Measurements from ENCODE around the gene ADAM22. TPM values are rescaled to one million over a fixed set of nuclear protein-coding genes. Genes with fewer than 3 reads are reported as not detected.
"Not testable (repeated sequence)": the region's sequence is repeated elsewhere in the genome, so short reads cannot be mapped to it uniquely, and the experiment has no call there.

ADAM22 gene
- total RNA-seq, 1 experiment from 2014 or later = 2.1 TPM

GRCh38 chr7:88121335-88121734, 187.3 kb downstream of the ADAM22 start:
- H3K4me3 ChIP-seq (ENCODE audit: insufficient read depth, low read depth, low read length) = no peak overlapping the region
- H3K36me3 ChIP-seq (replicated peaks; ENCODE audit: control insufficient read depth, insufficient read depth, low read length) = no peaks in the 10 kb centered on the region
- DNase-seq = no peak
- no peaks in the 10 kb centered on the region for H3K27me3 ChIP-seq (ENCODE audit: control insufficient read depth, insufficient read depth, low read length)

- Histone ChIP-seq H3K36me3 (replicated peaks; ENCODE audit: control insufficient read depth, insufficient read depth, low read length) (no peaks in the 10 kb centered on the region; the same call in 1 of the 2 replicates), H3K4me3 (ENCODE audit: insufficient read depth, low read depth, low read length) (no peak overlapping the region), H3K27me3 (ENCODE audit: control insufficient read depth, insufficient read depth, low read length) (no peaks in the 10 kb centered on the region)
- DNase-seq = no peak
Measured at GRCh38 chr7:88127637-88128290, 193.7 kb downstream of the ADAM22 start.

- Histone ChIP-seq H3K27me3 (ENCODE audit: control insufficient read depth, insufficient read depth, low read length) (no peaks in the 10 kb centered on the region), H3K36me3 (replicated peaks; ENCODE audit: control insufficient read depth, insufficient read depth, low read length) (no peaks in the 10 kb centered on the region; the same call in 1 of the 2 replicates), H3K4me3 (ENCODE audit: insufficient read depth, low read depth, low read length) (no peak overlapping the region)
- DNase-seq = no peak
Measured at GRCh38 chr7:88132725-88133124, 198.7 kb downstream of the ADAM22 start.

GRCh38 chr7:88140947-88141346, 206.9 kb downstream of the ADAM22 start:
- Histone ChIP-seq H3K4me3 (ENCODE audit: insufficient read depth, low read depth, low read length) (no peak overlapping the region), H3K36me3 (replicated peaks; ENCODE audit: control insufficient read depth, insufficient read depth, low read length) (no peaks in the 10 kb centered on the region), H3K27me3 (ENCODE audit: control insufficient read depth, insufficient read depth, low read length) (no peaks in the 10 kb centered on the region)
- no peak for DNase-seq

GRCh38 chr7:88141479-88141878, 207.4 kb downstream of the ADAM22 start:
- H3K4me3 ChIP-seq (ENCODE audit: insufficient read depth, low read depth, low read length) = no peak overlapping the region
- H3K36me3 ChIP-seq (replicated peaks; ENCODE audit: control insufficient read depth, insufficient read depth, low read length) = no peaks in the 10 kb centered on the region
- H3K27me3 ChIP-seq (ENCODE audit: control insufficient read depth, insufficient read depth, low read length) = no peaks in the 10 kb centered on the region
- no peak for DNase-seq

- no peak overlapping the region for H3K4me3 ChIP-seq (ENCODE audit: insufficient read depth, low read depth, low read length)
- DNase-seq = no peak
- no peaks in the 10 kb centered on the region for H3K36me3 ChIP-seq (replicated peaks; ENCODE audit: control insufficient read depth, insufficient read depth, low read length)
- no peaks in the 10 kb centered on the region for H3K27me3 ChIP-seq (ENCODE audit: control insufficient read depth, insufficient read depth, low read length)
Measured at GRCh38 chr7:88141953-88142352, 207.9 kb downstream of the ADAM22 start.

- no peak for DNase-seq
- Histone ChIP-seq H3K4me3 (ENCODE audit: insufficient read depth, low read depth, low read length) (no peak overlapping the region), H3K27me3 (ENCODE audit: control insufficient read depth, insufficient read depth, low read length) (no peaks in the 10 kb centered on the region), H3K36me3 (replicated peaks; ENCODE audit: control insufficient read depth, insufficient read depth, low read length) (no peaks in the 10 kb centered on the region)
Measured at GRCh38 chr7:88146616-88147015, 212.6 kb downstream of the ADAM22 start.

GRCh38 chr7:88147341-88147740, 213.3 kb downstream of the ADAM22 start:
- Histone ChIP-seq H3K36me3 (replicated peaks; ENCODE audit: control insufficient read depth, insufficient read depth, low read length) (no peaks in the 10 kb centered on the region), H3K27me3 (ENCODE audit: control insufficient read depth, insufficient read depth, low read length) (no peaks in the 10 kb centered on the region), H3K4me3 (ENCODE audit: insufficient read depth, low read depth, low read length) (no peak overlapping the region)
- no peak for DNase-seq

- no peak overlapping the region for H3K4me3 ChIP-seq (ENCODE audit: insufficient read depth, low read depth, low read length)
- no peak for DNase-seq
Measured at GRCh38 chr7:88147949-88148348, 213.9 kb downstream of the ADAM22 start.

GRCh38 chr7:88150033-88150432, 216.0 kb downstream of the ADAM22 start:
- no peaks in the 10 kb centered on the region for H3K27me3 ChIP-seq (ENCODE audit: control insufficient read depth, insufficient read depth, low read length)
- no peak overlapping the region for H3K4me3 ChIP-seq (ENCODE audit: insufficient read depth, low read depth, low read length)
- no peak for DNase-seq
- no peaks in the 10 kb centered on the region for H3K36me3 ChIP-seq (replicated peaks; ENCODE audit: control insufficient read depth, insufficient read depth, low read length)

More at GRCh38 chr7:88147949-88148348, 213.9 kb downstream of the ADAM22 start:
- Histone ChIP-seq H3K27me3 (ENCODE audit: control insufficient read depth, insufficient read depth, low read length) (no peaks in the 10 kb centered on the region), H3K36me3 (replicated peaks; ENCODE audit: control insufficient read depth, insufficient read depth, low read length) (no peaks in the 10 kb centered on the region)

GRCh38 chr7:88151119-88151790, 217.2 kb downstream of the ADAM22 start:
- no peak overlapping the region for H3K4me3 ChIP-seq (ENCODE audit: insufficient read depth, low read depth, low read length)
- H3K27me3 ChIP-seq (ENCODE audit: control insufficient read depth, insufficient read depth, low read length) = no peaks in the 10 kb centered on the region
- DNase-seq = no peak
- no peaks in the 10 kb centered on the region for H3K36me3 ChIP-seq (replicated peaks; ENCODE audit: control insufficient read depth, insufficient read depth, low read length)

GRCh38 chr7:88153378-88153777, 219.3 kb downstream of the ADAM22 start:
- Histone ChIP-seq H3K27me3 (ENCODE audit: control insufficient read depth, insufficient read depth, low read length) (no peaks in the 10 kb centered on the region), H3K4me3 (ENCODE audit: insufficient read depth, low read depth, low read length) (no peak overlapping the region), H3K36me3 (replicated peaks; ENCODE audit: control insufficient read depth, insufficient read depth, low read length) (no peaks in the 10 kb centered on the region)
- no peak for DNase-seq

- no peak for DNase-seq
- Histone ChIP-seq H3K4me3 (ENCODE audit: insufficient read depth, low read depth, low read length) (no peak overlapping the region), H3K36me3 (replicated peaks; ENCODE audit: control insufficient read depth, insufficient read depth, low read length) (no peaks in the 10 kb centered on the region), H3K27me3 (ENCODE audit: control insufficient read depth, insufficient read depth, low read length) (no peaks in the 10 kb centered on the region)
Measured at GRCh38 chr7:88155756-88156155, 221.7 kb downstream of the ADAM22 start.

GRCh38 chr7:88156356-88156755, 222.3 kb downstream of the ADAM22 start:
- Histone ChIP-seq H3K36me3 (replicated peaks; ENCODE audit: control insufficient read depth, insufficient read depth, low read length) (no peaks in the 10 kb centered on the region), H3K4me3 (ENCODE audit: insufficient read depth, low read depth, low read length) (no peak overlapping the region)
- DNase-seq = no peak

GRCh38 chr7:88159741-88160140, 225.7 kb downstream of the ADAM22 start:
- not testable (repeated sequence) for H3K4me3 ChIP-seq (ENCODE audit: insufficient read depth, low read depth, low read length); H3K27me3 ChIP-seq (ENCODE audit: control insufficient read depth, insufficient read depth, low read length); DNase-seq; H3K36me3 ChIP-seq (replicated peaks; ENCODE audit: control insufficient read depth, insufficient read depth, low read length)

More at GRCh38 chr7:88156356-88156755, 222.3 kb downstream of the ADAM22 start:
- H3K27me3 ChIP-seq (ENCODE audit: control insufficient read depth, insufficient read depth, low read length) = no peaks in the 10 kb centered on the region

All from H7 (cell line).